ENCODE results near the gene FAM227B.

- TF ChIP-seq CTCF (IDR thresholded peaks at IDR 0.05 in 8 of 11, conservative IDR thresholded peaks at IDR 0.05 in 3 of 11): no peak
- TF ChIP-seq POLR2A (IDR thresholded peaks at IDR 0.05): no peak
- TF ChIP-seq POLR2AphosphoS5 (IDR thresholded peaks at IDR 0.05): no peak
These were observed 205.0 kb downstream of the FAM227B start for GRCh38 chr15:49415638-49416037.

Measured in spleen (tissue), 7 donors.